Measurements from ENCODE around the gene ATG14.
"Not testable (repeated sequence)": the region's sequence is repeated elsewhere in the genome, so short reads cannot be mapped to it uniquely, and the experiment has no call there.

Gene ATG14

GRCh38 chr14:55389330-55389729, 22.3 kb downstream of the ATG14 start:
- no peak overlapping the region for H3K4me3 ChIP-seq (ENCODE audit: low read depth, low read length)
- DNase-seq (ENCODE audit: low read depth) = no peak

GRCh38 chr14:55388160-55388559, 23.5 kb downstream of the ATG14 start:
- no peak for DNase-seq (ENCODE audit: low read depth)
- H3K4me3 ChIP-seq (ENCODE audit: low read depth, low read length) = no peak overlapping the region
- no peak for TF ChIP-seq CTCF (IDR thresholded peaks at IDR 0.05; ENCODE audit: insufficient read depth, low read depth, low read length, missing control alignments)

More at GRCh38 chr14:55389330-55389729, 22.3 kb downstream of the ATG14 start:
- TF ChIP-seq CTCF (IDR thresholded peaks at IDR 0.05; ENCODE audit: insufficient read depth, low read depth, low read length, missing control alignments) = no peak

- no peak overlapping the region for H3K4me3 ChIP-seq (ENCODE audit: low read depth, low read length)
- DNase-seq (ENCODE audit: low read depth) = no peak
- TF ChIP-seq CTCF (IDR thresholded peaks at IDR 0.05; ENCODE audit: insufficient read depth, low read depth, low read length, missing control alignments) = no peak
Measured at GRCh38 chr14:55387121-55387520, 24.5 kb downstream of the ATG14 start.

- no peak overlapping the region for H3K4me3 ChIP-seq (ENCODE audit: low read depth, low read length)
- DNase-seq (ENCODE audit: low read depth) = no peak
- TF ChIP-seq CTCF (IDR thresholded peaks at IDR 0.05; ENCODE audit: insufficient read depth, low read depth, low read length, missing control alignments) = no peak
Measured at GRCh38 chr14:55386037-55386808, 25.4 kb downstream of the ATG14 start.

- TF ChIP-seq CTCF (IDR thresholded peaks at IDR 0.05; ENCODE audit: insufficient read depth, low read depth, low read length, missing control alignments) = no peak
- H3K4me3 ChIP-seq (ENCODE audit: low read depth, low read length) = no peak overlapping the region
- no peak for DNase-seq (ENCODE audit: low read depth)
Measured at GRCh38 chr14:55384536-55384935, 27.1 kb downstream of the ATG14 start.

- DNase-seq (ENCODE audit: low read depth) = no peak
- TF ChIP-seq CTCF (IDR thresholded peaks at IDR 0.05; ENCODE audit: insufficient read depth, low read depth, low read length, missing control alignments) = no peak
- no peak overlapping the region for H3K4me3 ChIP-seq (ENCODE audit: low read depth, low read length)
Measured at GRCh38 chr14:55383541-55384140, 28.0 kb downstream of the ATG14 start.

GRCh38 chr14:55383056-55383466, 28.6 kb downstream of the ATG14 start:
- not testable (repeated sequence) for DNase-seq (ENCODE audit: low read depth)

More at GRCh38 chr14:55383056-55383466, 28.6 kb downstream of the ATG14 start:
- not testable (repeated sequence) for H3K4me3 ChIP-seq (ENCODE audit: low read depth, low read length)
